Measurements from ENCODE around the gene DICER1. TPM values are rescaled to one million over a fixed set of nuclear protein-coding genes. Genes with fewer than 3 reads are reported as not detected.

The DICER1 gene
- total RNA-seq, 4 donors from 2014 or later = 64.7 to 137 (median 87.6) TPM

DNA sequence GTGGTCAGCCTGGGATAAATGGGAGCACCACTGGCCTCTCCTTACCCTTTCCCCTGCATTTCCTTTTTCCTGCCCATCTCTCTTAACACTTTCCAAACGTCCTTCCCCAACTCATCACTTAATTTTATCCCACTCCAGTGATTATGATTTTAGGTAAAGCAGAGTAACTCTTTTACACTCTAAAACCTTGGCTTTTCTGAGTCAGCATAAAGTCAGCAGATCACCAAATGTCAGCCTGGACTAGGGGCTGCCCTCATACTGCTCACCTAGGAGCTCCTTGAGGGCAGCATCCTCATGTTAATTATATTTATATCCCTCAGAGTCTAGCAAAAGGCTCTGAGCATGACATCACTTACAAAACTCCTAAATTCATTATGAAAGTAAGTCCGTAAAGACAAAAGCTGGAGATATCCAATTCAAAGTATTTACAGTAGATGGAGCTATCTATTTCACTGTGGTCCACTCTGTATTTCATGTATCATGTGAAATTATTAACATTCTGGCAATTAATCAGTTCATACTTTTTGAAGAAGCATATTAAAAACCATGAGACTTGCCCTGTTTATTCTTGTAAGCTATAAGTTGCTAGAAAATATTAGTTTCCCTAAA, 17.0 kb upstream of the DICER1 start:
- peak; percentile 41 for ATAC-seq (ENCODE audit: low FRiP score)
- DNase-seq (ENCODE audit: low spot score) = no peak
- TF ChIP-seq, protein P1, sequence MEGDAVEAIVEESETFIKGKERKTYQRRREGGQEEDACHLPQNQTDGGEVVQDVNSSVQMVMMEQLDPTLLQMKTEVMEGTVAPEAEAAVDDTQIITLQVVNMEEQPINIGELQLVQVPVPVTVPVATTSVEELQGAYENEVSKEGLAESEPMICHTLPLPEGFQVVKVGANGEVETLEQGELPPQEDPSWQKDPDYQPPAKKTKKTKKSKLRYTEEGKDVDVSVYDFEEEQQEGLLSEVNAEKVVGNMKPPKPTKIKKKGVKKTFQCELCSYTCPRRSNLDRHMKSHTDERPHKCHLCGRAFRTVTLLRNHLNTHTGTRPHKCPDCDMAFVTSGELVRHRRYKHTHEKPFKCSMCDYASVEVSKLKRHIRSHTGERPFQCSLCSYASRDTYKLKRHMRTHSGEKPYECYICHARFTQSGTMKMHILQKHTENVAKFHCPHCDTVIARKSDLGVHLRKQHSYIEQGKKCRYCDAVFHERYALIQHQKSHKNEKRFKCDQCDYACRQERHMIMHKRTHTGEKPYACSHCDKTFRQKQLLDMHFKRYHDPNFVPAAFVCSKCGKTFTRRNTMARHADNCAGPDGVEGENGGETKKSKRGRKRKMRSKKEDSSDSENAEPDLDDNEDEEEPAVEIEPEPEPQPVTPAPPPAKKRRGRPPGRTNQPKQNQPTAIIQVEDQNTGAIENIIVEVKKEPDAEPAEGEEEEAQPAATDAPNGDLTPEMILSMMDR (IDR thresholded peaks at IDR 0.05) = no peak

DNA sequence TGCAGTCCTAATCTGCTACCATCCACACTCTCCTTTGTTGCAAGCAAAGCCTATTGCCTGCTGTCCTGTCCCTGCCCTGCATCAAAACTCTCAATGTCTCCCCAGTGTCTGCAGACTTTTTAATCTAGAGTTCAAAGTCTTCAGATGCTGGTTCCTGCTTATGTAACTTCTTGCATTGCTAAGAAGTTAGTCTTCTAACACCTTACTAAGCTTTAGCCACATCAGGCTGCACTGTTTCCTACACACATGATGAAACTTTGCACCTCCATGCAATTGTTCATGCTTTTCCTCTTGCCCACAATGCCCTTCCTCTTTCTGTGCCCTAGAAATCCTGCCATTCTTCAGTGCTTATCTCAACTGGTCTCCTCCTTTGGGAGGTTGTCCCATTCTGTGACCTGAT, 16.2 kb upstream of the DICER1 start:
- ATAC-seq (ENCODE audit: low FRiP score) (no peak), DNase-seq (ENCODE audit: low spot score) (no peak)
- TF ChIP-seq, protein P1 (IDR thresholded peaks at IDR 0.05) = no peak

DNA sequence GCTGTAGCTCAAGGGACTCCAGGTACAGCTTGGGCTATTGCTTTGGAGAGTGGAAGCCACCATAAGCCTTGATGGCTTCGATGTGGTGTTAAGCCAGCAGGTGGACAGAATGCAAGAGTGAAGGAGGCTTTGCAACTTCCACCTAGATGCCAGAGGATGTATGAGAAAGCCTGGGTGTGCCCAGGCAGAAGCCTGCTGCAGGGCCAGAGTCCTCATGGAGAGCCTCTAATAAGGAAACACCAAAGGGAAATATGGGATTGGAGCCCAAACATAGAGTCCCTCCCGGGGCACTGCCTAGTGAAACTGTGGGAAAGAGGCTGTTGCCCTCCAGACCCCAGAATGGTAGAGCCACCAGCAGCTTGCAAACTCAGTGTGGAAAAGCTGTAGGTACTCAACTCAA, 9.8 kb upstream of the DICER1 start:
- TF ChIP-seq, protein P1 (IDR thresholded peaks at IDR 0.05) = no peak
- DNase-seq (ENCODE audit: low spot score) (no peak), ATAC-seq (ENCODE audit: low FRiP score) (no peak)

DNA sequence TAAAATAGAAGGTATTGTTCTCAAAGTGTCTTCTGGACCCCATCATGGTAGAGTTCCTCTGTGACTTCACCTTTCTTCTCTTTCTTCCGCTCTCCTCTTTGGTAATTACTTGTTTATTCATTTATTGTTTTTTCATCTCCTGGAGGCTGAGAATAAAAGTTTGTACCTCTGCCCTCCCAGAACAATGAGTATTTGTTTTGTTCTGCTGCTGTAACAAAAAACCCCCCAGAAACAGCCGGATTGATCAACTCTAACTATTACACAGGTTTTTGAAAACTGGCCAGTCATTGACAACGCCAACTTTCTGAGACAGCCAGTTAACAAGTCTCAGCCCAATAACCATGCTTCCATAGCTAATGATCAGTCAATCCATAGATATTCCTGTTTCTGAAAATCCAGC, 8.2 kb upstream of the DICER1 start:
- no peak for DNase-seq (ENCODE audit: low spot score)
- ATAC-seq (ENCODE audit: low FRiP score) = no peak
- TF ChIP-seq, protein P1 (IDR thresholded peaks at IDR 0.05) = no peak

DNA sequence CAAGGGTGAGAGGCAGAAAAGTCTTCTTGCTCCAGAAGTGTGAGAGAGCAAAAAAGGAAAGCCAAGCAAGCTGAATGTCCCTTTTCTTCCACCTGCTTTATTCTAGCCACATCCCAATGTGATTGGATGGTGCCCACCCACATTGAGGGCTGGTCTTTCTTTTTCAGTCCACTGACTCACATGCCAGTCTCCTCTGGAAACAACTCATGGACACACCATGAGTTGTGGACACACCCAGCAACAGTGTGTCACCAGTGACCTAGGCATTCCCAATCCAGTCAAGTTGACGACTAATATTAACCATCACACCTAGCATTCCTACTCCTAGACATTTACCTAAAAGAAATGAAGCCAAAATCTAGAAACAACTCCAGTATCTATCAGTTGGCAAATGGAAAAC, 7.2 kb upstream of the DICER1 start:
- TF ChIP-seq, protein P1 (IDR thresholded peaks at IDR 0.05) = no peak
- no peak for DNase-seq (ENCODE audit: low spot score)
- ATAC-seq (ENCODE audit: low FRiP score) = no peak

DNA sequence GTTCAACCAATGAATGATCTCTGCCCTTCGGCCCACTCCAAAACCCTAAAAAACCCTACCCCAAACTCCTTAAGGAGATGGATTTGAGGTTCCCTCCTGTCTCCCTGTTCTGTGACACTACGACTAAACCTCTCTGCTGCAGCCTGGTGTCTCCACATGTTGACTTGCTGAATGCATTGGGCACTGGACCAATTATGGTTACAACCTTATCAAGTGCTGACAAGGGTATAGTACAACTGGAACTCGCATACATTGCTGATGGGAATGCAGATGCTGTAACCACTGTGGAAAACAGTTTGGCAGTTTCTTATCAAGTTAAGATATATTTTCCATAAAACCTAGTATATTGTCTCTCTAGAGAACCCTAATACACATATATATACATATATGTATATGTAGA, 6.3 kb upstream of the DICER1 start:
- ATAC-seq (ENCODE audit: low FRiP score) (no peak), DNase-seq (ENCODE audit: low spot score) (no peak)
- TF ChIP-seq, protein P1 (IDR thresholded peaks at IDR 0.05) = no peak

DNA sequence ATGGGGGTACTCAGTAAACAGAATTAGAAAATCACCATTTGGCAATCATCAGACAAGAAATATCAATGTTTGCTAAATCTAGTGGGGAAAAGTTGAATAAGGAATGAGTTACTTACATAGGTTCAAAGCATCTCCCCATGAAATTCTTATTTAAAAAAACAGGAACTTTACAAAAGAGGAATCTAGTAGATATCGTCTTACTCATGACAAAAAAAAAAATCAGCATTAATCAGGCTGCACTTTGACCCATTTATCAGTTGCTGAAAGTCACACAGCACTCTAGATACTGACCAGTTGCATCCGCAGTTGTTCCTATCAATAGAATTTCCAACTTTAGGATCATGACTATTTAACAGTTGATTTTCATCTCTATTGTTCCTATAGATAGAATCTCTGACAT, 5.8 kb upstream of the DICER1 start:
- ATAC-seq (ENCODE audit: low FRiP score) (no peak), DNase-seq (ENCODE audit: low spot score) (no peak)
- TF ChIP-seq, protein P1 (IDR thresholded peaks at IDR 0.05) = no peak

Measured in omental fat pad (tissue), 4 donors.